SK-N-MC (cell line): ENCODE results near the gene MACROD2.

Source experiments
- EZH2 ChIP-seq: fragments of 200-600 bp; sonication (generic); IDR thresholded peaks from one replicate; pipeline ENCODE4 v1.6.1; 2017; ENCODE audit warnings: antibody characterized with exemption
- POLR2AphosphoS5 ChIP-seq: IDR thresholded peaks from 2 replicates; pipeline ENCODE4 v1.6.1; 2012; ENCODE audit warnings: mild to moderate bottlenecking, low read depth, low read length, borderline replicate concordance

DNA sequence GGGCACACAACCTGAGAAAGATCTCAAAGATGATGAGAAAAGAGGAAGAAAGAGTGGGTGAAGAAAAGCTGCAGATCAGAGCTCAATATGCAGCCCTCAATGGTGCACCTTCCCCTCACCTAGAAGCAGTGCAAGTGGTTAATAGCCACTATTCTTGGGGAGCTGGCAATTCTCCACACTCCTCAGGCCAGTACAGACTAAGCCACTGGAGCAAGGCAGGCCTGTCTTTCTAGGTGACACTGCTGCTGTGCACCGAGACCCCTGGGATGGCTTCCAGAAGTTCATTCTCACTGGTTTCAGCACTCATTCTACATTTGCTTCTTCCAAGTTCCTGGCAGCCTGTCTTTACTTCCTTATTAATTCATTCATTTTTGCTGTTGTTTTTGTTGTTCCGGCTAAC lies 1604.6 kb downstream of the MACROD2 start:
- TF ChIP-seq EZH2: no peak
- no peak for TF ChIP-seq POLR2AphosphoS5
